Measurements from ENCODE around the gene SRPRB. TPM values are rescaled to one million over a fixed set of nuclear protein-coding genes. Genes with fewer than 3 reads are reported as not detected.

The SRPRB gene
- total and polyA plus RNA-seq, 2 donors from 2014 or later = 47.9 to 58.8 TPM

DNA sequence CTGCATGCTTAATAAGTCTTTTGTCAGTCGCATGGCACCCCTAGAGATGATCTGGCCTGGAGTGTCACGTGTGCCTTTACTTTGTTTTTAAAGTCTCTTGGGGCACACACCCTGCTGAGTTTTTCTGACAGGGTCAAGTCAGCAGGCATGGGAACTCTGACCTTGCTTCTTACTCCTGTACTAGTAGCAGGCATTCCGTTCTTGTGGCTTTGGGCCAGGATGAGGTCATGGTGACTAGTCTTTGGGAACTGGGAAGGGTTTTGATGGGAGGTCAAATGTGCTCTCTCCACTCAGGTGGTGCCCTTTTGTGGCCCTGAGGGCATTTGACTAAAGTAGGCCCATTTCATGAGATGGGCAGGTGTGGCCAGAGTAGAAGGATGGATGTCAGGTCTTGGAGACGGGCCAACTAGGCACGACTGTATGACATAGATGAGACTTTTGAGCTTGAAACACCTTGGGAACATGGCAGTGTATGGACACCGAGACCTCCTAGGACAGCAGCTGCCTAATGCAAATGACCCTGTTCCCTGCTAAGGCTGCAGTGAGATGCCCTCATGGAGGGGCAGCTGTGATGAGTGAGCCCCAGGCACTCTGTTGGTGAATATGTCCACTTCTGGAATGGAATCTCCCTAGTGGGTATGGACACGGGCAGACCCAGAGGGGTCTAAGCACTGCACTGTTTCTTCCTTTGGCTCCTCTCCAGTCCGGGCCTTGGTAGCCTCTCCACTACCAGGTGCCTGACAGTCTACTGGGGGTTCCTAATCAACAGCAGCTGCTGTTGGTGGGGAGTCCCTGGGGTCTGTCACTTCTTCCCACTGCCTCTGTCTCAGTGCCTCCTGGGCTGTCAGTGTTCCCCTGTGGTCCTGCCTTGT, 16.4 kb downstream of the SRPRB start:
- TF ChIP-seq, protein P1, sequence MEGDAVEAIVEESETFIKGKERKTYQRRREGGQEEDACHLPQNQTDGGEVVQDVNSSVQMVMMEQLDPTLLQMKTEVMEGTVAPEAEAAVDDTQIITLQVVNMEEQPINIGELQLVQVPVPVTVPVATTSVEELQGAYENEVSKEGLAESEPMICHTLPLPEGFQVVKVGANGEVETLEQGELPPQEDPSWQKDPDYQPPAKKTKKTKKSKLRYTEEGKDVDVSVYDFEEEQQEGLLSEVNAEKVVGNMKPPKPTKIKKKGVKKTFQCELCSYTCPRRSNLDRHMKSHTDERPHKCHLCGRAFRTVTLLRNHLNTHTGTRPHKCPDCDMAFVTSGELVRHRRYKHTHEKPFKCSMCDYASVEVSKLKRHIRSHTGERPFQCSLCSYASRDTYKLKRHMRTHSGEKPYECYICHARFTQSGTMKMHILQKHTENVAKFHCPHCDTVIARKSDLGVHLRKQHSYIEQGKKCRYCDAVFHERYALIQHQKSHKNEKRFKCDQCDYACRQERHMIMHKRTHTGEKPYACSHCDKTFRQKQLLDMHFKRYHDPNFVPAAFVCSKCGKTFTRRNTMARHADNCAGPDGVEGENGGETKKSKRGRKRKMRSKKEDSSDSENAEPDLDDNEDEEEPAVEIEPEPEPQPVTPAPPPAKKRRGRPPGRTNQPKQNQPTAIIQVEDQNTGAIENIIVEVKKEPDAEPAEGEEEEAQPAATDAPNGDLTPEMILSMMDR (IDR thresholded peaks at IDR 0.05; ENCODE audit: borderline replicate concordance, extremely low read depth, insufficient read depth) = peak; percentile 19
- H3K27me3 ChIP-seq (ENCODE audit: control insufficient read depth, insufficient read depth, low read length) = no peaks in the 10 kb centered on the region
- H3K36me3 ChIP-seq (ENCODE audit: control insufficient read depth in 2 of 3, insufficient read depth in 3 of 3, low read length in 3 of 3) = peaks cover 0 to 23% (median 13%) of the 10 kb centered on the region in 3 donors
- no peak overlapping the region for H3K4me3 ChIP-seq (ENCODE audit: low read length in 3 of 3)
- FAIRE-seq (no peak), DNase-seq (peak in 2 of 5 donors; percentile 1 to 27)
- H3K27ac ChIP-seq (ENCODE audit: low read depth in 2 of 2, low read length in 2 of 2) = no peak overlapping the region
- intact Hi-C loops (cut with DNase I) = loop anchor here (5.0 kb wide), 1 partner anchor 110 kb away; no protein-coding TSS in a partner anchor
- H3K9me3 ChIP-seq (ENCODE audit: control insufficient read depth in 2 of 3, insufficient read depth in 1 of 3, low read length in 3 of 3) = no peaks in the 10 kb centered on the region
- H3K4me1 ChIP-seq (ENCODE audit: control insufficient read depth in 2 of 3, insufficient read depth in 2 of 3, low read depth in 1 of 3, low read length in 3 of 3) = peaks cover 0 to 6% (median 0%) of the 10 kb centered on the region in 3 donors
- H3K9ac ChIP-seq (ENCODE audit: low read length in 3 of 3) = no peak overlapping the region

GRCh38 chr3:133824961-133825485, 19.4 kb downstream of the SRPRB start:
- FAIRE-seq (no peak), DNase-seq (no peak)
- no peaks in the 10 kb centered on the region for H3K27me3 ChIP-seq (ENCODE audit: control insufficient read depth, insufficient read depth, low read length)
- H3K4me1 ChIP-seq (ENCODE audit: control insufficient read depth in 2 of 3, insufficient read depth in 2 of 3, low read depth in 1 of 3, low read length in 3 of 3) = peaks cover 0 to 6% (median 0%) of the 10 kb centered on the region in 3 donors
- no peak overlapping the region for H3K27ac ChIP-seq (ENCODE audit: low read depth in 2 of 2, low read length in 2 of 2)
- H3K9me3 ChIP-seq (ENCODE audit: control insufficient read depth in 2 of 3, insufficient read depth in 1 of 3, low read length in 3 of 3) = no peaks in the 10 kb centered on the region
- H3K36me3 ChIP-seq (ENCODE audit: control insufficient read depth in 2 of 3, insufficient read depth in 3 of 3, low read length in 3 of 3) = peaks cover 0 to 12% (median 9%) of the 10 kb centered on the region in 3 donors
- TF ChIP-seq, protein P1 (IDR thresholded peaks at IDR 0.05; ENCODE audit: borderline replicate concordance, extremely low read depth, insufficient read depth) = no peak
- intact Hi-C loops (cut with DNase I) = loop anchor here (5.0 kb wide), 1 partner anchor 107 kb away; no protein-coding TSS in a partner anchor
- no peak overlapping the region for H3K4me3 ChIP-seq (ENCODE audit: low read length in 3 of 3)
- no peak overlapping the region for H3K9ac ChIP-seq (ENCODE audit: low read length in 3 of 3)

- no peak overlapping the region for H3K4me3 ChIP-seq (ENCODE audit: low read length in 3 of 3)
- peaks cover 0 to 1% (median 0%) of the 10 kb centered on the region in 3 donors for H3K36me3 ChIP-seq (ENCODE audit: control insufficient read depth in 2 of 3, insufficient read depth in 3 of 3, low read length in 3 of 3)
- H3K27ac ChIP-seq (ENCODE audit: low read depth in 2 of 2, low read length in 2 of 2) = no peak overlapping the region
- H3K9me3 ChIP-seq (ENCODE audit: control insufficient read depth in 2 of 3, insufficient read depth in 1 of 3, low read length in 3 of 3) = no peaks in the 10 kb centered on the region
- intact Hi-C loops (cut with DNase I) = no loop called here
- DNase-seq = no peak
- FAIRE-seq = no peak
- no peak overlapping the region for H3K9ac ChIP-seq (ENCODE audit: low read length in 3 of 3)
- TF ChIP-seq, protein P1 (IDR thresholded peaks at IDR 0.05; ENCODE audit: borderline replicate concordance, extremely low read depth, insufficient read depth) = no peak
- no peaks in the 10 kb centered on the region for H3K27me3 ChIP-seq (ENCODE audit: control insufficient read depth, insufficient read depth, low read length)
- peaks cover 0 to 2% (median 0%) of the 10 kb centered on the region in 3 donors for H3K4me1 ChIP-seq (ENCODE audit: control insufficient read depth in 2 of 3, insufficient read depth in 2 of 3, low read depth in 1 of 3, low read length in 3 of 3)
These were observed 20.5 kb downstream of the SRPRB start for GRCh38 chr3:133825969-133826727.

Data from kidney (tissue), 14 donors.